Suppressor macrophage treated with lipopolysaccharide for 4 hours (primary cell): ENCODE data around the gene ARHGEF11.

Experiments
- DNase-seq: peaks from one replicate; pipeline ENCODE4 v3.0.0-alpha.2; 2020

Gene ARHGEF11

DNA sequence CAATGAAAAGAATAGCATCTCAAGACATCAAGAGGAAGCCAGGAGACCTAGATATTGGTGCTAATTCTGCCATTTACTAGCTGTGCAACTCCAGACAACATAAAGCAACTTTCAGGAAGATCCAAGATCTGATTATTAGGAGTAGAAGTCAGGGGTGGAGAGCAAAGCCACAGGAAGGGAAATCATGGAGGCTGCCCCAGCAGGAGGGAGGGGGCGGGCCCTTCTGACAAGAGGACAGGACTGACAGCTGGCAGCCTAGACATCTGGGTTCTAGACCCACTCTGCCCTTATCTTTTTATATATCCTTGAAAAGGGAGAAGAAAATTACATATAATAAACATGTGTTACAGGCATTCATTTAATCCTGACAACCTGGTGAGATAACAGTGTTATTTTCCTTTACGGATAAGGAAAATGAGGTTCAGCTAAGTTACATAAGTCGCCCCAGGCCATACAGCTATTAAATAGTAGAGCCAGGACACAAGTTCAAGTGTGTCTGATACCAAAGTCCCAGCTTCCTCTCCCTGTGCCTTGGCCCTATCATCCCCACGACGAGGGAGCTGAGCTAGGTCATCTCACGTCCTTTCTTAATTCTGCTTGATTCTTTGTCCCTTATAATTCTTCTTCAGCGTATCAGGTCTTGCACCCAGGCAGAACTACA, 46.6 kb downstream of the ARHGEF11 start:
- DNase-seq = no peak

GRCh38 chr1:156998301-156998700, 47.2 kb downstream of the ARHGEF11 start:
- no peak for DNase-seq

DNA sequence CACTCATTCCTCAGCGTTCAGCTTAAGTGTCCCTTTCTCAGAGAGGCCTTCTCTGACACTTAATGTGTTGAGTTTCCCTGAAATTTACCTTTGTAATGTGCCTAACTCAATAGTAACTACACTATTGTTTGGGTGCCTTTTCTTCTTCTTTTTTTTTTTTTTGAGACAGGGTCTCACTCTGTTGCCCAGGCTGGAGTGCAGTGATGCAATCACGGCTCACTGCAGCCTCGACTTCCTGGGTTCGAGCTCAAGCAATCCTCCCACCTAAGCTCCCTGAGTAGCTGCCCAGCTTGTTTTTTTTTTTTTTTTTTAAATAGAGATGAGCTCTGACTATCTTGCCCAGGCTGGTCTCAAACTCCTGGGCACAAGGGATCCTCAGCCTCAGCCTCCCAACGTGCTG, 50.1 kb downstream of the ARHGEF11 start:
- DNase-seq = no peak

DNA sequence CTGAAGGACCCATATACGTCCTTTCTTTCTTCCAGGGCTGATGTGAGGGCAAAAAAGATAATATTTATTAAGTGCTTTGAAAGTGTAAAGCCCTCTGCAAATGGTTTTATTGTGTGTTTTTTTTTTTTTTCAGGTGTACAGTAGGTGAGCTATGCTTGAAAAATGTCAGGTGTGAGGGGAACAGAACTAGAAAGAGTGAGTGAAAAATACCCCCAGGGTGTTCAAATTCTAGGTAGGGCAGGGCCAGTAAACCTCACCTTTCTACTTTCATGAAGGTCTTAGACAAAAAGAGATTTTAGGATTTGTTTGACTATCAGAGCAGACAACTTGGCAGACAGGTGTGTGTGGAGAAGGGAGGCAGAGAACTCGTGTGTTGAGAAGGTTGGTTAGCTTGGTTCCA, 51.3 kb downstream of the ARHGEF11 start:
- DNase-seq = no peak

GRCh38 chr1:156993426-156994147, 52.0 kb downstream of the ARHGEF11 start:
- DNase-seq = no peak

DNA sequence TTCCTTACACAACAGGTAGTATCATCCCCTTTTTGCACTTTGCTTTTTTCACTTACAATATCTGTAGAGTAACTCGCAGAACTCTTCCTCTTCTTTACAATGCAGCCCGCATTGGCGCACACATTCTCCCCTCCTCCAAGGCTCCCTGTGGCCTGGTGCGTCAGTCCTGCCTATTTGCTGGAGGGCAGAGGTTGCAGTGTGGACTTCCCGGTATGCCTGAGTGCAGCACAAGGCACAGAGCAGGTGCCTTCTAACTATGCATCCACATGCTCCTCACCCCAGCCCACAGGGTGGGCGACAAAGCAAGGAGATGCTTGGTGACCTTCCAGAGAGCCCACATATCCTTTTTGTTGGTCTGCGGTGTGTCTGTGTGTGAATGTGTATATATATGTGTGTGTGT, 53.3 kb downstream of the ARHGEF11 start:
- DNase-seq = no peak

DNA sequence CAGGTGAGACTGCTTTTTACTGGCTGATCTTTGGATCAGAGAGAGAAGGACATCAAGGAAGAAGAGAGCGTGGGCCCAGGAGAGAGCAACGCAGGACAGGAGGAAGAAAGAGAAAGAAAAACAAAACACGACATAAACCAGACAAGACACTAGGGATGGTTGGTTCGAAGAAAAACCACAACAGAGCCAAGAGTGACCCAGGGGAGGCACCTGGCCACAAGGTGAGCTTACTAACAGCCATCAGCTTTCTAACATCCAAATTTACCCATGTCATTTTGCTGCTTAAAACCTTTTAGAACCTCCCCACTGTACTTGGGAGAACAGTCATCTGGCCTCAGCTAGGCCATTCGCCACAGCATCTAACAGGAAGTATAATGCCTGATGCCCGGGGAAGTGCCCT, 57.8 kb downstream of the ARHGEF11 start:
- no peak for DNase-seq

GRCh38 chr1:156980551-156980950, 65.0 kb downstream of the ARHGEF11 start:
- no peak for DNase-seq

DNA sequence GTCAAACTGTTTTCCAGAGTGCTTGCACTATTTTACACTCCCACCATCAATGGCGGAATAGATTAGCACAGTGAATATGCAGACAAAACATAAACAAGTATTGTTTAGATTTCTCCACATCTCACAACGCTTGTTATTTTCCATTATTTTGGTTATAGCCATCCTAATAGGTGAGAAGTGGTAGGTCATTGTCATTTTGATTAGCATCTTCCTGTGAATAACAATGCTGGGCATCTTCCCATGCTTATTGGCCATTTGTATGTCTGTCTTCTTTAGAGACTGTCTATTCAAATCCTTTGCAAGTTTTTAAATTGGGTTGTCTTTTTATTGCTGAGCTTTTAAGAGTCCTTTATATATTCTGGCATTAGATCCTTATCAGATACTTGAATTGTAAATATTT, 70.5 kb downstream of the ARHGEF11 start:
- DNase-seq = no peak

DNA sequence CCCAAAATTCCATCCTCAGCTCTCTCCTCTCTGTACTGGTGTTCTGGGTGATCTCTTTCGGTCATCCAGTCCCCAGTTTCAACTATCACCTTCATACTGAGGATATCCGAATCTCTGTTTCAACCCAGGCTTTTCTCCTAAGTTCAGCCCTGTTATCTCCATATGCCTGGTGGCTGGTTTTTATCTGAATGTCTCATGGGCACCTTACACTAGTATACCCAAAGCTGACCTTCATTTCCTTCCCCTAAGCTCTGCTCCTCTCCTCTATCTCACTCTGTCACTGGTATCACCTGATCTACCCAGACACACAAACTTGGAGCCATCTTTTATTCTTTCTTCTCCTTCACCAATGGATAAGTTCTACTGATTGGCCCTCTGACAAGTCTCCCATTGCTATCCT, 72.1 kb downstream of the ARHGEF11 start:
- no peak for DNase-seq

DNA sequence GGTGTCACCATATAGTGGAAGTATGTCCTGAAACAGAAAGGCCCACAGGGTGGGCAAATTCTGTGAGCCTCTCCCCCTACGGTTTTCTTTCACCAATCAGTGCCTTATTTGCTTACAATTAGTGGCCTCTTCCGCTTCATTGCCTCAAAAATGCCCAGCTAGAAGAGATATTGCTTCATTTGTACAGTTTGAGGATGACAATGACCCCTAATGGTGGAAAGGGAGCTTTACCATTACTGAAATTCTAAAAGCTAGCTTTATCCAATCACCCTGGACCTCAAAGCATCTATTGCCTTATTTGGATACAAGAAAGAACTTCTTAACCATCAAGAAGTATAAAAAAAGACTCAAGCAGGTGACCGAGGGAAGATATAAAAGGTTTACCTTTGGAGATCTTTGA, 75.5 kb downstream of the ARHGEF11 start:
- DNase-seq = peak; percentile 15

GRCh38 chr1:156969496-156969895, 76.0 kb downstream of the ARHGEF11 start:
- no peak for DNase-seq

GRCh38 chr1:156964441-156964840, 81.1 kb downstream of the ARHGEF11 start:
- no peak for DNase-seq

- peak; percentile 92 for DNase-seq
Measured at GRCh38 chr1:156963621-156964020, 81.9 kb downstream of the ARHGEF11 start.

GRCh38 chr1:156961709-156962108, 83.8 kb downstream of the ARHGEF11 start:
- peak; percentile 57 for DNase-seq

DNA sequence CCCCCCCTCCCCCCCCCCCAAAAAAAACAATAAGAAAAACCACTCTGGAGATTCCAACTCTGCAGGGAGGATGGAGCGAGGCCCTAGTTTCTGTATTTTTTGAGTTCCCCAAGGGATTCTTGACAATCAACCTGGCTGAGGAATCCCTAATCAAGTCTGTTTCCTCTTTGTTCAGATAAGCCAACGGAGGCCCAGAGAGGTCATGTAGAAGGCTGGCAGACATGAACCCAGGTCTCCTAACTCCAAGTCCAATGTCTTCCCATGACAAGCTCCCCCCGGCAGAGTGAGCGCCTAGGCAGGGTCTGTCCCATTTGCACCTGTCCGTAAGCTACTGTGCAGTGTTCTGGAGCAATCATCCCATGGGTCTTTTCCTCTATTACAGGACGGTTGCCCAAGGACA, 85.6 kb downstream of the ARHGEF11 start:
- no peak for DNase-seq

DNA sequence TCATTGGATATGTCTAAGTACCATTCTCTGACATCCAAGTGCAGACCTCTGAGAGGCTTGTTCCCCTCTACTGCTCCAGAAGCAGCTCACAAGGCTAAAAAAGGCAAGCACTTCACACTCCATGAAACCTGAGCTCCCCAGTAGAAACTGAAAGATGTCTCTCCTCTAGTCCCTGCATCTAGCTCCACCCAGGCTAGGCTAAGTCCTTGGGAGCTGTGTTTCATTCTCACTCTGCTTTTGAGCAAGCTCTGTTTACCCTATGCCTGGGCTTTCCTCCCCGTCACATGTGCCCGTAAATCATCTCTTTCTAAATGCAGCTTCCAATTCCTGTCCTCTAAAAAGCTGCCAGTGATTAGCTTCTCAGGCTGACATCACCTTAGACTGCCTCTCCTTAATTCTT, 86.1 kb downstream of the ARHGEF11 start:
- DNase-seq = peak; percentile 56

GRCh38 chr1:156958247-156958714, 87.3 kb downstream of the ARHGEF11 start:
- no peak for DNase-seq

- DNase-seq = no peak
Measured at GRCh38 chr1:156957634-156958033, 87.9 kb downstream of the ARHGEF11 start.

- no peak for DNase-seq
Measured at GRCh38 chr1:156956333-156956732, 89.2 kb downstream of the ARHGEF11 start.

GRCh38 chr1:156953571-156953970, 92.0 kb downstream of the ARHGEF11 start:
- DNase-seq = no peak

DNA sequence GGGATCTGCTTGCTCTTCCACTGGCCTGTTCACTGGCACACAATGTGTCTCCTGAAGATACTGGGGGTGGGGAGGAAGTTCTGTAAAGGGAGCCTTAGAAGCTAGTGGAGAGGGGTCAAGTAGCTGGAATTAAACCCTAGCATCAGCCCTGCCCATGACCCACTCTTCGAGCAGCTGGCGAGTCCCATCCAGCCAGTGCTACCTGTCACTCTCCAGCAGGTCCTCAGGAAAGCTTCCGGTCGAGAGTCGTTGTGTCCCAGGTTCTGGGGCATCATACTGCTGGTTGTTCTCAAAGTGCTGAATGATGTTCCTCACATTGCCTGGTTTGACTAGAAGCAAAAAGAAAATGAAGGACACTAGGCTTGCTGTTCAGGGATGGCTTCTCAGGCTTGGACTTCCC, 94.2 kb downstream of the ARHGEF11 start:
- no peak for DNase-seq

DNA sequence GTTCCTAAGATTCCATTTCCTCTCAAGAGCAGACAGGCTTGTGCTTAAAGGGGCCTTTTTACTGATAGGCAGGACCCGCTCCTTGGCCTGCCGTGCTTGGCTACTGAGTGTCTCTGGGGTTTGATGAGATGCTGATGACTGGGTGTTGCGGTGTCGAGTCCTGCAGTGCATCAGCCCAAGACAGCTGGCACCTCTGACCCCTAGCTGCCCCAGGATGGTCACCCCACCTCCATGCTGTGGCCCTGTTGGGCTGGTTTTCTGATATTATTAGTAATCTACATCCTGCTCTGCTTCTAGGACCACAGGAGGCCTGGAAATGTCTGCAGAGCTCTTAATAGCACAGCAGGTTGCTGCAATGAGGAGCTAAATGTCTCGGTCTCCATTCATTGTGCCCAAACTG, 96.4 kb downstream of the ARHGEF11 start:
- no peak for DNase-seq

DNA sequence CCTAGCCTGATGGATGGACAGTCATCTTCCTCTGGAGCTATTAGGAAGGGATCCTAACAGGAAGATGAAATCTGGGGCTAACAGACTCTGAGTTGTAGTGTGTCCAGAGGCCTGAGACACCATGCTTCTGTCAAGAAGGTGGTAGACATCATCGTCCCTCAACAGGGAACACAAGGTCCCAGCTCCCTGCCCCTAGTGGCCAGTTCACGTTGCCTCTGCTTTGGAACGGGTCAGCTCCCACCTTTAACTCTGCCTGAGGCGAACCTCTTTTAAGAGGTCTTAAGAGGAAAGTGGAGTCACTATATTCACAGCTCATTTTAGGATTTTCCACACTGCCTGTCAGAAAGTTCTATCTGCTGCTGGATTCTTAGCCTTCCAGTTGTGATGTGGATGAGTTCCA, 96.8 kb downstream of the ARHGEF11 start:
- DNase-seq = no peak
